Kidney (tissue), 14 donors: ENCODE measurements around the gene ARFIP1. TPM values are rescaled to one million over a fixed set of nuclear protein-coding genes. Genes with fewer than 3 reads are reported as not detected.

Source experiments
- DNase-seq, 5 donors: peaks; one replicate each; pipeline ENCODE4 v3.0.0-alpha.2; 2013 to 2020
- FAIRE-seq: peaks from 2 replicates; lab custom pipeline; 2012; peaks lifted over from hg19 to GRCh38; lab: Jason Lieb, UNC
- H3K27ac ChIP-seq, 2 donors: one replicate each; pipeline ENCODE4 v1.7.0; 2013; ENCODE audit warnings: low read depth in 2 of 2, low read length in 2 of 2, inconsistent platforms in 1 of 2
- H3K27me3 ChIP-seq: one replicate; pipeline ENCODE4 v1.7.1; 2013; ENCODE audit warnings: low read length, inconsistent platforms; ENCODE audit not compliant: control insufficient read depth, insufficient read depth
- H3K36me3 ChIP-seq, 3 donors: one replicate each; pipeline versions ENCODE4 v1.7.0 to v1.7.1; 2013; ENCODE audit warnings: low read length in 3 of 3, control low read depth in 1 of 3, inconsistent platforms in 1 of 3; ENCODE audit not compliant: insufficient read depth in 3 of 3, control insufficient read depth in 2 of 3
- H3K4me1 ChIP-seq, 3 donors: one replicate each; pipeline versions ENCODE4 v1.7.0 to v1.7.1; 2013; ENCODE audit warnings: low read length in 3 of 3, inconsistent platforms in 1 of 3, low read depth in 1 of 3; ENCODE audit not compliant: control insufficient read depth in 2 of 3, insufficient read depth in 2 of 3
- H3K4me3 ChIP-seq, 3 donors: one replicate each; pipeline versions ENCODE4 v1.7.0 to v1.8.1; 2013; ENCODE audit warnings: low read length in 3 of 3, control low read depth in 1 of 3, inconsistent platforms in 1 of 3
- H3K9ac ChIP-seq, 3 donors: one replicate each; pipeline versions ENCODE4 v1.7.0 to v1.7.1; 2013; ENCODE audit warnings: low read length in 3 of 3, control low read depth in 1 of 3, inconsistent platforms in 1 of 3
- H3K9me3 ChIP-seq, 3 donors: one replicate each; pipeline versions ENCODE4 v1.7.0 to v1.7.1; 2013; ENCODE audit warnings: low read length in 3 of 3, control low read depth in 1 of 3, inconsistent platforms in 1 of 3; ENCODE audit not compliant: control insufficient read depth in 2 of 3, insufficient read depth in 1 of 3
- CTCF ChIP-seq: IDR thresholded peaks from 3 replicates; pipeline ENCODE4 v1.5.1; 2012; ENCODE audit warnings: mild to moderate bottlenecking, moderate library complexity, borderline replicate concordance; ENCODE audit not compliant: insufficient read depth; ENCODE audit errors: extremely low read depth
- intact Hi-C: fragments of 100-400 bp; cut with DNase I; formaldehyde crosslinking; loops from one replicate; pipeline ENCODE4 v1.11.1; 2022
- polyA plus RNA-seq: library from polyadenylated mRNA; stranded (reverse); fragments of 350-450 nt; fragmentation: Illumina TruSeq; extraction: RNeasy Lipid Tissue Mini Kit (QIAGEN cat#74804); gene quantifications from one replicate; pipeline ENCODE4 v1.2.3, GENCODE V29; 2014; ENCODE audit warnings: low read depth, low replicate concordance; ENCODE audit not compliant: insufficient read depth
- total RNA-seq: library from RNA; stranded (reverse); fragmentation: NEBNext Ultra II Directional; extraction: Animal tissue kit (Norgen Biotek cat#: 25700); gene quantifications from one replicate; pipeline ENCODE4 v1.2.1, GENCODE V29; 2021
- donor health status: control.
- donor health status: control.
- donor health status: control.
- donor health status: control.
- donor health status: control.
- donor health status: DM: yes; HTN: yes; CAD: no.
- donor health status: Normal renal cell carcinoma (clear cell type).

The ARFIP1 gene
- total and polyA plus RNA-seq, 2 donors from 2014 or later: 23.2 to 39.1 TPM

GRCh38 chr4:152824561-152824960 lies 44.8 kb downstream of the ARFIP1 start:
- Histone ChIP-seq H3K4me1 (no peaks in the 10 kb centered on the region), H3K4me3 (no peak overlapping the region), H3K9me3 (no peaks in the 10 kb centered on the region), H3K27ac (no peak overlapping the region), H3K36me3 (no peaks in the 10 kb centered on the region), H3K27me3 (no peaks in the 10 kb centered on the region), H3K9ac (no peak overlapping the region)
- no peak for TF ChIP-seq CTCF
- FAIRE-seq (no peak), DNase-seq (no peak)
- intact Hi-C loops: no loop called here

GRCh38 chr4:152825336-152825735 lies 45.6 kb downstream of the ARFIP1 start:
- FAIRE-seq: no peak
- no peak for TF ChIP-seq CTCF

GRCh38 chr4:152828122-152828521 lies 48.4 kb downstream of the ARFIP1 start:
- no peak for FAIRE-seq
- intact Hi-C loops: no loop called here

More at GRCh38 chr4:152825336-152825735, 45.6 kb downstream of the ARFIP1 start:
- Histone ChIP-seq H3K9ac (no peak overlapping the region), H3K36me3 (no peaks in the 10 kb centered on the region), H3K9me3 (no peaks in the 10 kb centered on the region), H3K4me3 (no peak overlapping the region), H3K4me1 (no peaks in the 10 kb centered on the region), H3K27ac (no peak overlapping the region), H3K27me3 (no peaks in the 10 kb centered on the region)
- intact Hi-C loops: no loop called here
- no peak for DNase-seq

More at GRCh38 chr4:152828122-152828521, 48.4 kb downstream of the ARFIP1 start:
- Histone ChIP-seq H3K9me3 (no peaks in the 10 kb centered on the region), H3K27me3 (no peaks in the 10 kb centered on the region), H3K9ac (no peak overlapping the region), H3K4me1 (no peaks in the 10 kb centered on the region), H3K4me3 (no peak overlapping the region), H3K36me3 (peaks cover 0 to 2% (median 0%) of the 10 kb centered on the region in 3 donors), H3K27ac (no peak overlapping the region)
- no peak for DNase-seq
- no peak for TF ChIP-seq CTCF
